HG02610 (cell line): ENCODE data around the gene AGPAT4.
A peak's percentile ranks its signal among the peaks of the same experiment; 100 is the strongest.
"Not testable (repeated sequence)": the region's sequence is repeated elsewhere in the genome, so short reads cannot be mapped to it uniquely, and the experiment has no call there.

ENCODE experiments used
- ATAC-seq: cut with Tn5 transposase; IDR thresholded peaks from one replicate; pipeline ENCODE4 v1.9.1; 2021; ENCODE audit warnings: mild to moderate bottlenecking, moderate library complexity; ENCODE audit not compliant: unreplicated experiment

AGPAT4 gene

DNA sequence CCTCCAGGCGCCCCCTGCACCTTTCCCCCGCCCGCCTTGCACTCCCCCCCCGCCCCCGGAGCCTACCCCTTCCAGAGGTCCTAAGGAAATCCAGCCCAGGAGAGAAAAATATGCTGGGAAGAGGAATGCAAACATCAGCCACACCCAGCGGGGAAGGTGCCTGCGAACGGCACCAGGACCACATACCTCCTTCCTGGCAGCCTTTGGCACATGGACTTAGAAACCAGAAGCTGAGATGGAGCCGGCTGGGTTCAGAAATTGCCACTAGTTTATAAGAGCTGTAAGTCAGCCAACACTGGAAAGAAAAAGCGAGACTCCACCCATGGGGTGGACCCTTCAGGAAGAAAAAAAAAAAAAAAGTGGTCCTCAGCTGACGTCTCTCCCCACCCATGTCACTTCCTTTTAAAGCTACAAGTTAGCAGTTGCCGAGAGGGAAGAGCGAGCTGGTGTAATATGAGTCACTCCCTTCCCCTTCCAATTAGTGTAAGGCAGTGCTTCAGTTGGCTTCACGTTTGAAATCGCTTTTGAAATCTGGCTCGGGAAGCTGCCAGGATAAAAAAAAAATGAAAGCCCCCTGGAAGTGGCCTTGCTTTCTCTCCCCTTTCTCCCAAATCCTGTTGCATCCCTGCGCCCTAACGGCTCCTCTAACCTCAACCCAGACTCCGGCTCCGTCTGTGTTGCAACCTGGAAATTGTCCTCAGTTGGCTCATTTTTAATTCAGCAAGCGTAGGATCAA is at the start of gene AGPAT4:
Gene AGPAT4, minus strand, starts transcription at position 310 of the 736 bp plus-strand sequence. CDS start 41,848 bp downstream, outside the sequence.
- ATAC-seq, result peak; percentile 99

DNA sequence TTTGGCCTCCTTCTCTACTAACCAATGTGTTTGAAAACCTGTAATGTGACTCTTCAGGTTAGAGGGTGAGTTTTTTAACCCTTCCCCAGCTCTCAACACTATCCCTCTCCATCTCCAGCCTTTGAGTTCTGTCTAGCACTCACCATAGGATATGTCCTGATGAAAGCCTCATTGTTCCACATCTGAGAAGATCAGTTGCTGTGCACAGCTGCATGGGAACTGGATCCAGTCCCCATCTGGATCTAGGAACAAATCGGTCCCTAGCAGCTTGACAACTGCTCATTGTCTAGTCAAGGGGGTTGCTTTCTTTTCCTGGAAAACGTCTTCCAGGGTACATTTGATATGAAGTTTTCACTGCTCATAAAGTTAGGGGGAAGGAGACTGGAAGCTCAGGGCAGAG is 45.4 kb upstream of the AGPAT4 start:
- ATAC-seq, result no peak

DNA sequence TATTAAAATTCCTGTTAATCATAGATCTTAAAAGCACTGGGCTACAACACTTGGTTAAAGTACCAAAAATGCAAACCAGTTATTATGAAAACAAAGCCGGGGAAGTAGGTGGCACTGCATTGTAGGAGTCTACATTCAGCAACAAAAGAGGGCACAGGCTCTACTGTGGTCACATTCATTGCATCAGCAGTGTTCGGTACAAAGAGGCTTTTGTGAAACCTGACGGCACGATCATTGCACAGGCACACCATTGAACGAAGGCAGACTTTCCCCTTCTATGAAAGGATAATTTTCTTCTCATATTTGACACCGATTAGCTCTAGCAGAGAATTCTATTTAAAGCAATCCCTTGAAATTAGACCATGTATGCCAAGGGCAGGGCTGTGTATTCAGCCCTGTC is 44.6 kb upstream of the AGPAT4 start:
- no peak for ATAC-seq

GRCh38 chr6:161316531-161316930 is 42.7 kb upstream of the AGPAT4 start:
- ATAC-seq, result no peak

- not testable (repeated sequence) for ATAC-seq
Measured at GRCh38 chr6:161315246-161315917, 41.5 kb upstream of the AGPAT4 start.

- ATAC-seq, result not testable (repeated sequence)
Measured at GRCh38 chr6:161314541-161315245, 40.8 kb upstream of the AGPAT4 start.

GRCh38 chr6:161313940-161314509 is 40.2 kb upstream of the AGPAT4 start:
- ATAC-seq, result no peak

DNA sequence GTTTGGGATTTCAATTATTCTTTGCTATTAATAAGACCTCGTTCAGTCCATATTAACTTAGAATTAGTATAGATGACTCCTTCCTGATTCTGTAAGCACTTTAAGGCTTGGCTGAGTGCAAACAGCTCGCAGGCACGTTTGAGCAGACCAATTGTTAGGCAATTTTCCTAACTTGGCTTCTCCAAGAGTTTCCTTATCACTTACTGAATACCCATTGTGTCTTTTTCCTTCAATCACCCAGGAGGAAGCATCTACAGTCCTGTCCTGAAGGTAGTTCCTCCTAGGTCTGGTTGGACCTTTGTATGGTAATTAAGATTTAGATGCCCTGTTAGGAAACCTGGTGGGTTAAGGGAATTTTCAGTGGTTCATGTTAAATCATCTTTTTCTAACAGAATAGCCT is 39.6 kb upstream of the AGPAT4 start:
- ATAC-seq, result not testable (repeated sequence)

GRCh38 chr6:161309774-161310173 is 35.9 kb upstream of the AGPAT4 start:
- not testable (repeated sequence) for ATAC-seq

- ATAC-seq, result no peak
Measured at GRCh38 chr6:161308075-161308655, 34.3 kb upstream of the AGPAT4 start.

DNA sequence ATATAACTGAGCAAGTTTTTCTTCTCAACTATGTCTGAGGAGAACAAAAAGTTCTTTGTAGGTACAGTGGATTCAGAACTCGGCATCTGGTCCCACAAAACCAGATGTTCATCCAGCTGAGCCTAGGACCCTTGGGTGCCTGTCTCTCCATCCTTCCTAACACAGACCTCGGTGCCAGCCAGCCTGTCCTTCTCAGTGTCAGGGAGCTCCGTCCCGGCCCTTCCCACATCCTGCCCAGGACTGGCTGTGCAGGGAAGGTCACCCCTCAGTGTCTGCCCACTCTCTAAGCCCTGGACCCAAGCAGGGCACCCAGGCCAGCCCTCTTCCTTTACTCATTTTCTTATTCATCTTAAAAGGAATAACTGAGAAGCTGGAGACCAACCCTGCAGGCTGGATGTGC is 32.0 kb upstream of the AGPAT4 start:
- no peak for ATAC-seq

DNA sequence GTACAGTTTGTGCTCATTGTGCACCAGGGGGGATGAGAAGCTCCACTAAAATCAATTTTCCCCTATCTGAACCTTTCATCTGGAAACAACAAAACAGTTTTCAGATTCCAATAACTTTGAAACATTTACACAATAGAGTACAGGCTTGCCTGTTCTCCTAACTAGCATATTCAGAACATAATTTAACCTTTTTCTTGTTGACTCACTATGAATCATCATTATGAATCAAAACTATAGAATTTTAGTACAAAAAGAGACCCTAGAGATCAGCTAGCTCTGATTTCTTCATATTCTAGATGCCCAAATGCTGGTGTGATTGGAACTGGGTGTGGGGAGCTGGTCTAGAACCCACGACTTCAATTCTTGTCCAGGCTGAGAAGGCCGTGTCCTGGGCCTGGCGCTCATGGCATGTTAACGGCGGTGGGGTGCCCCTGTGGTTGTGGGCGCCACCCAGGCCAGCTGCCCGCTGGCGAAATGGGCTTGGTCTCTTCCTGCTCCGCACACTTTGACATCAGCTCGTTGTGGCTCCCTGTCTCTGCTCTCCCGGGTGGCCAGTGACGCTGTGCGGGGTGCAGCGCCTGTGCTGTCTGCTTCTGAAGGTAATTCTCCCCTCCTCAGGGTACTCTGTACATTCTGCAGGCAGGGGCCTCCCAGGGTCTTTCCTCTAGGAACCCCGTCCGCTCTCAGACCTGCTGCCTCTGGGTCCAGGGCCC is 29.9 kb upstream of the AGPAT4 start:
- no peak for ATAC-seq

GRCh38 chr6:161302949-161303348 is 29.1 kb upstream of the AGPAT4 start:
- ATAC-seq, result no peak

GRCh38 chr6:161301338-161301737 is 27.5 kb upstream of the AGPAT4 start:
- ATAC-seq, result no peak

- ATAC-seq, result no peak
Measured at GRCh38 chr6:161300823-161301222, 27.0 kb upstream of the AGPAT4 start.

DNA sequence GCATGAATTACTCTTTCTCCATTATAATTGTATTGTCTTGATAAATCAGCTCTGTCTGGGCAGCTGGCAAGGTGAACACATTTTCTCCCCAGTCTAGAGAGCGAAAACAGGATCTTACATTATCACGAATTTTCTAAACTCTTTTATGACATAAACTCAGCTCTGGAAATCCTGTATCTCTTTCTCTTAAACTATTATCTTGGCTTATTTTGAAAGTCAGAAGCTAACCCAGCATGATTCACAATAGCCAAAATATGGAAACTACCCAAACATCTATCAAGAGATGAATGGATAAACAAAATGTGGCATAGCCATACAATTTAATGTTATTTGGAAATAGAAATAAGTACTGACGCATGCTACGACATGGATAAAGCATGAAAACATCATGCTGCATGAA is 25.9 kb upstream of the AGPAT4 start:
- no peak for ATAC-seq

GRCh38 chr6:161295784-161296183 is 21.9 kb upstream of the AGPAT4 start:
- no peak for ATAC-seq

- no peak for ATAC-seq
Measured at GRCh38 chr6:161292650-161293281, 18.9 kb upstream of the AGPAT4 start.

DNA sequence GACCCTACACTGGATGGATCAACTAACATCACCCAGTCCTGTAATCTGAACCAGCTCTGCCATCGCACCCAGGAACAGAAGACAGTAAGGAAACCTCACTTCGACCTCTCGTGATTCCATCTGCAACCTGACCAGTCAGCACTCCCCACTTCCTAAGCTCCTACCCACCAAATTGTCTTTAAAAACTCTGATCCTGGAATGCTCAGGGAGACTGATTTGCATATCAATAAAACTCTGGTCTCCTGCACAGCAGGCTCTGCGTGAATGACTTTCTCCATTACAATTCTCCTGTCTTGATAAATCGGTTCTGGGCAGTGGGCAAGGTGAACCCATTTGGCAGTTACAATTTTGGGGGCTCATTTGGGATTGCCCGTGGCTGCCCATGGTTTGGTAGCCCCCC is 18.3 kb upstream of the AGPAT4 start:
- ATAC-seq, result no peak

DNA sequence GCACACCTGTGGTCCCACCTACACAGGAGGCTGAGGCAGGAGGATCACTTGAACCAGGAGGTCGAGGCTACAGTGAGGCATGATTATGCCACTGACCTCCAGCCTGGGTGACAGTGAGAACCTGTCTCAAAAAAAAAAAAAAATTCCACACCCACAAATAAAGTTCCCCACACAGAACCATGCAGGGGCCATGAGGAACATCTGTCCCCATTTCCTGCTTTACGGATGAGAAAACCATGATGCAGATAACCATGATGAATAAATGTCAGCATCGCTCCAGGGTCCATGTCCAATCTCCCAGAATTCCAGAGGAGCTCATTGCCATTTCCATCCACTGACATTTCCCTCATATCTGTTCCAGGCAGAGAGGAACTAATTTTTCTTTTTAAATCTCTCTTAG is 16.9 kb upstream of the AGPAT4 start:
- ATAC-seq, result no peak
